PC-9 (cell line): ENCODE data around the gene JTB.

Experiments
- CTCF ChIP-seq: fragments of 200-600 bp; sonication (generic); conservative IDR thresholded peaks from 2 replicates; pipeline ENCODE4 v1.6.1; 2017; ENCODE audit warnings: mixed run types, antibody characterized with exemption, mild to moderate bottlenecking, moderate library complexity
- EZH2 ChIP-seq: fragments of 200-600 bp; sonication (generic); IDR thresholded peaks from 2 replicates; pipeline ENCODE4 v1.8.0; 2017; ENCODE audit warnings: antibody characterized with exemption, low read depth

GRCh38 chr1:153928791-153929341, 48.6 kb downstream of the JTB start:
- no peak for TF ChIP-seq CTCF
- TF ChIP-seq EZH2 = no peak
